Lower leg skin (tissue), 3 donors: ENCODE data around the gene BOD1.

ENCODE experiments used
- POLR2A ChIP-seq, 2 donors: fragments of 450-650 bp; IDR thresholded peaks; one replicate each; pipeline ENCODE4 v1.6.1; 2016 to 2017; ENCODE audit warnings: antibody characterized with exemption in 2 of 2, mild to moderate bottlenecking in 1 of 2, moderate library complexity in 1 of 2
- TF ChIP-seq, protein P1 (sequence below), 3 donors: fragments of 450-650 bp; IDR thresholded peaks; one replicate each; pipeline ENCODE4 v1.5.1; 2016; ENCODE audit warnings: antibody characterized with exemption in 3 of 3, mild to moderate bottlenecking in 3 of 3, moderate library complexity in 2 of 3

DNA sequence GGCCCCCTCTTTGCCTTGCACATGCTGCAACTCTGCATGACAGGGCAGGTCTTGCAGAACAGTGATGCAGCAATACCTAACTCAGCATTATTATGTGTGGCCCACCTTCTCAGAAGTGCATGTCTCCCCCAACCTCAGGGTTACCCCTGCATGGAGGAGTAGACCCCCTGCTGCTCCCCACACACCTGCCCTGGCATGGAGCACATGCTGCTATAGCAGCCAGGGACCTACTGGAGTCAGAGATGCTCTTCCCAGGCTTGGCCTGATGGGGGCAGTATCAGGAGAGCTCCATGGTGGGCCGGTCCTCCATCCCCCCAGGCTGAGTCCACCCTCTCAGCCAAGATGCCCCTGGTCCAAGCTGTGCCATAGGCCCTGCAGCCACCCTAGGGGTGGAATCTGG, 13.2 kb upstream of the BOD1 start:
- TF ChIP-seq, protein P1, sequence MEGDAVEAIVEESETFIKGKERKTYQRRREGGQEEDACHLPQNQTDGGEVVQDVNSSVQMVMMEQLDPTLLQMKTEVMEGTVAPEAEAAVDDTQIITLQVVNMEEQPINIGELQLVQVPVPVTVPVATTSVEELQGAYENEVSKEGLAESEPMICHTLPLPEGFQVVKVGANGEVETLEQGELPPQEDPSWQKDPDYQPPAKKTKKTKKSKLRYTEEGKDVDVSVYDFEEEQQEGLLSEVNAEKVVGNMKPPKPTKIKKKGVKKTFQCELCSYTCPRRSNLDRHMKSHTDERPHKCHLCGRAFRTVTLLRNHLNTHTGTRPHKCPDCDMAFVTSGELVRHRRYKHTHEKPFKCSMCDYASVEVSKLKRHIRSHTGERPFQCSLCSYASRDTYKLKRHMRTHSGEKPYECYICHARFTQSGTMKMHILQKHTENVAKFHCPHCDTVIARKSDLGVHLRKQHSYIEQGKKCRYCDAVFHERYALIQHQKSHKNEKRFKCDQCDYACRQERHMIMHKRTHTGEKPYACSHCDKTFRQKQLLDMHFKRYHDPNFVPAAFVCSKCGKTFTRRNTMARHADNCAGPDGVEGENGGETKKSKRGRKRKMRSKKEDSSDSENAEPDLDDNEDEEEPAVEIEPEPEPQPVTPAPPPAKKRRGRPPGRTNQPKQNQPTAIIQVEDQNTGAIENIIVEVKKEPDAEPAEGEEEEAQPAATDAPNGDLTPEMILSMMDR (IDR thresholded peaks at IDR 0.05): no peak
- no peak for TF ChIP-seq POLR2A (IDR thresholded peaks at IDR 0.05)
